HepG2 (cell line): ENCODE measurements around the gene CNTD1. TPM values are rescaled to one million over a fixed set of nuclear protein-coding genes. Genes with fewer than 3 reads are reported as not detected.

Source experiments
- CHD4 ChIP-seq: fragments of 200-600 bp; sonication (generic); IDR thresholded peaks from 2 replicates; pipeline ENCODE4 v1.7.0; 2017; ENCODE audit warnings: mild to moderate bottlenecking, low read length, borderline replicate concordance
- FOXP4 ChIP-seq: sonication (generic); formaldehyde crosslinking; IDR thresholded peaks from 2 replicates; pipeline ENCODE4 v1.4.0; 2020; ENCODE audit warnings: missing genetic modification reagents
- MTF2 ChIP-seq: sonication (generic); formaldehyde crosslinking; IDR thresholded peaks from 2 replicates; pipeline ENCODE4 v1.5.0; 2020; ENCODE audit warnings: missing genetic modification reagents, borderline replicate concordance
- NCOA2 ChIP-seq: sonication (generic); formaldehyde crosslinking; IDR thresholded peaks from 2 replicates; pipeline ENCODE4 v1.8.0; 2022; ENCODE audit warnings: inconsistent platforms
- NFATC3 ChIP-seq: sonication (generic); formaldehyde crosslinking; IDR thresholded peaks from 2 replicates; pipeline ENCODE4 v1.5.1; 2020; ENCODE audit warnings: mild to moderate bottlenecking, missing genetic modification reagents
- NFIC ChIP-seq: IDR thresholded peaks from 2 replicates; pipeline ENCODE4 v1.6.1; 2012; ENCODE audit warnings: mild to moderate bottlenecking, low read length, inconsistent platforms
- NFYC ChIP-seq: IDR thresholded peaks from 2 replicates; pipeline ENCODE4 v1.6.1; 2016; ENCODE audit warnings: missing genetic modification reagents, missing compliant biosample characterization
- NR2F6 ChIP-seq, 2 experiments: IDR thresholded peaks; 2 replicates each; pipeline ENCODE4 v1.6.1; 2016; ENCODE audit warnings: antibody characterized with exemption in 1 of 2, mild to moderate bottlenecking in 1 of 2
- PATZ1 ChIP-seq: sonication (generic); formaldehyde crosslinking; IDR thresholded peaks from 2 replicates; pipeline ENCODE4 v1.4.0; 2020; ENCODE audit warnings: missing genetic modification reagents
- POGK ChIP-seq: sonication (generic); formaldehyde crosslinking; conservative IDR thresholded peaks from 2 replicates; pipeline ENCODE4 v1.8.0; 2022; ENCODE audit warnings: mild to moderate bottlenecking, moderate library complexity, missing genetic modification reagents
- POLR2A ChIP-seq, 2 experiments: IDR thresholded peaks; 2 replicates each; pipeline ENCODE4 v1.6.1; 2011; ENCODE audit warnings: low read depth in 2 of 2, low read length in 2 of 2, mild to moderate bottlenecking in 1 of 2, moderate library complexity in 1 of 2; ENCODE audit not compliant: insufficient read depth in 1 of 2
- REXO4 ChIP-seq: sonication (generic); formaldehyde crosslinking; IDR thresholded peaks from 2 replicates; pipeline ENCODE4 v1.8.0; 2022; ENCODE audit warnings: missing genetic modification reagents, mild to moderate bottlenecking, borderline replicate concordance
- SNAI1 ChIP-seq: sonication (generic); formaldehyde crosslinking; IDR thresholded peaks from 2 replicates; pipeline ENCODE4 v1.5.0; 2020; ENCODE audit warnings: mild to moderate bottlenecking, missing genetic modification reagents, borderline replicate concordance
- TBX2 ChIP-seq: sonication (generic); formaldehyde crosslinking; IDR thresholded peaks from 2 replicates; pipeline ENCODE4 v1.5.0; 2020; ENCODE audit warnings: missing genetic modification reagents, mild to moderate bottlenecking, borderline replicate concordance
- TCF12 ChIP-seq, 2 experiments: fragments of 450-650 bp in 1 of 2; sonication (generic) in 1 of 2; formaldehyde crosslinking in 1 of 2; IDR thresholded peaks; 2 replicates each; pipeline versions ENCODE4 v1.6.1 to v1.8.0; 2017 to 2022; ENCODE audit warnings: antibody characterized with exemption in 1 of 2, mild to moderate bottlenecking in 1 of 2, missing genetic modification reagents in 1 of 2, moderate library complexity in 1 of 2
- ZNF354B ChIP-seq: sonication (generic); formaldehyde crosslinking; IDR thresholded peaks from 2 replicates; pipeline ENCODE4 v1.8.0; 2022; ENCODE audit warnings: mild to moderate bottlenecking, missing genetic modification reagents
- ZNF446 ChIP-seq: sonication (generic); formaldehyde crosslinking; IDR thresholded peaks from 2 replicates; pipeline ENCODE4 v1.5.0; 2020; ENCODE audit warnings: mild to moderate bottlenecking, missing genetic modification reagents
- ZNF530 ChIP-seq: sonication (generic); formaldehyde crosslinking; IDR thresholded peaks from 2 replicates; pipeline ENCODE4 v1.5.0; 2020; ENCODE audit warnings: low read depth, mild to moderate bottlenecking, missing genetic modification reagents
- ZNF562 ChIP-seq: sonication (generic); formaldehyde crosslinking; IDR thresholded peaks from 2 replicates; pipeline ENCODE4 v1.8.0; 2022; ENCODE audit warnings: missing genetic modification reagents, borderline replicate concordance
- ZNF792 ChIP-seq: IDR thresholded peaks from 2 replicates; pipeline ENCODE4 v1.6.1; 2016
- ZSCAN22 ChIP-seq: sonication (generic); formaldehyde crosslinking; IDR thresholded peaks from 2 replicates; pipeline ENCODE4 v1.4.0; 2020; ENCODE audit warnings: mild to moderate bottlenecking, missing genetic modification reagents
- polyA plus RNA-seq, 8 experiments: library from polyadenylated mRNA; depleted of rRNA in 3 of 8; stranded (reverse) in 7 of 8; unstranded in 1 of 8; fragments of >200 nt; fragmentation: Illumina TruSeq in 4 of 8; extraction: Trizol in 4 of 8; gene quantifications; 2 replicates each; pipeline versions ENCODE4 v1.2.1 to v1.2.3, GENCODE V29; 2011 to 2016; ENCODE audit warnings: low read depth in 4 of 8, missing spikeins in 1 of 8, mixed read lengths in 1 of 8; ENCODE audit not compliant: insufficient read depth in 1 of 8
- total RNA-seq, 5 experiments: library from RNA; depleted of rRNA; stranded (reverse); fragments of >200 nt; fragmentation: Illumina TruSeq; extraction: Trizol; gene quantifications; 2 replicates each; pipeline ENCODE4 v1.2.3, GENCODE V29; 2016; ENCODE audit warnings: low read depth in 1 of 5

Gene CNTD1
- total and polyA plus RNA-seq, 2 of the 13 experiments (the other 11 are each of a cell fraction or from before 2014, with no cell fraction given) = 0.11 to 0.15 TPM

GRCh38 chr17:42832213-42832933 is 33.7 kb downstream of the CNTD1 start (continued):
- TF ChIP-seq MTF2 (CRISPR knock-in tag) = no peak
- TF ChIP-seq ZNF562 = no peak
- TF ChIP-seq ZNF530 (CRISPR knock-in tag) = no peak
- no peak for TF ChIP-seq NFATC3
- peak; percentile 47; the same call in 1 of the 2 replicates for TF ChIP-seq FOXP4 (CRISPR knock-in tag)
- TF ChIP-seq REXO4 (CRISPR knock-in tag) = no peak
- peak; percentile 48 for TF ChIP-seq NCOA2 (CRISPR knock-in tag)
- no peak for TF ChIP-seq TBX2 (CRISPR knock-in tag)
- TF ChIP-seq NFIC = no peak; the same call in 1 of the 2 replicates
- 0 out of 2 replicates have a peak, but pooled peaks have one; percentile 75 for TF ChIP-seq ZNF354B (CRISPR knock-in tag)
- peak; percentile 35; the same call in 1 of the 2 replicates for TF ChIP-seq NFYC (CRISPR knock-in tag)
- TF ChIP-seq CHD4 = peak; percentile 67; the same call in 1 of the 2 replicates
- TF ChIP-seq POLR2A (IDR thresholded peaks at IDR 0.05; ENCODE audit: insufficient read depth in 1 of 2, low read depth in 2 of 2, low read length in 2 of 2) = peak in 1 of 2 experiments; percentile 38; a peak in 1 of 4 replicates
- TF ChIP-seq PATZ1 = peak; percentile 44; the same call in 1 of the 2 replicates
- TF ChIP-seq ZSCAN22 (CRISPR knock-in tag) = no peak
- TF ChIP-seq ZNF446 (CRISPR knock-in tag) = no peak
- no peak for TF ChIP-seq ZNF792 (CRISPR knock-in tag)
- TF ChIP-seq SNAI1 (CRISPR knock-in tag) = peak; percentile 31; the same call in 1 of the 2 replicates
- TF ChIP-seq TCF12 (IDR thresholded peaks at IDR 0.05) = no peak
- no peak for TF ChIP-seq TCF12 (CRISPR knock-in tag; IDR thresholded peaks at IDR 0.05)
- TF ChIP-seq POGK = no peak
- peak; percentile 25; the same call in 1 of the 2 replicates for TF ChIP-seq NR2F6 (IDR thresholded peaks at IDR 0.05)
- peak; percentile 52; the same call in 1 of the 2 replicates for TF ChIP-seq NR2F6 (CRISPR knock-in tag; IDR thresholded peaks at IDR 0.05)
